Measurements from ENCODE around the gene KCNIP4. TPM values are rescaled to one million over a fixed set of nuclear protein-coding genes. Genes with fewer than 3 reads are reported as not detected.

The KCNIP4 gene
- total RNA-seq, 1 experiment from 2014 or later, result not detected

GRCh38 chr4:20681271-20681670 lies 1267.3 kb downstream of the KCNIP4 start:
- no peak for DNase-seq (ENCODE audit: low spot score)

- no peak for DNase-seq (ENCODE audit: low spot score)
These were observed 1267.8 kb downstream of the KCNIP4 start for GRCh38 chr4:20680736-20681135.

- DNase-seq (ENCODE audit: low spot score), result no peak
These were observed 1268.6 kb downstream of the KCNIP4 start for GRCh38 chr4:20679951-20680350.
